ENCODE results near the gene LRP6. TPM values are rescaled to one million over a fixed set of nuclear protein-coding genes. Genes with fewer than 3 reads are reported as not detected.

LRP6 gene
- total and polyA plus RNA-seq, 10 of the 15 experiments (the other 5 are each of a cell fraction or from before 2014, with no cell fraction given): 1.5 to 14.9 (median 6.1) TPM

DNA sequence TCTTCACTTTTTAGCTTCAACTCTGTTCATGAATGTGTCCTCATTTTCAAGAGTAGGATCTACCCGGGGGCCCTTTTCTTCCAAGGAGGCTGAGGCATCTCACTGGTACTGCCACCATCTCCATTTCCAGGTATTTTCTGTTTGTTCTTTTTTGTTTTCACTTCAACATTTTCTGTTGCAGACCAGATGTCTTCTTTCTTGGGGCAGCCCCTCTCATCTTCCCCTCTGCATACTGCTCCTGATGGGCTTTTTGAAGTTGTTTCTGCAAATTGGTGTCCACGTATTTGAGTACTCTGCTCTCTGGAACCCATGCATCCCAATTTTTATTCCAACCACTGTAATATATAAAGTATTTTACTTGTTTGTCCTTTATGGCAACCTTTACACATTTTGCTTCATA is 66.5 kb downstream of the LRP6 start:
- ChIA-PET CTCF (interaction anchor here (1.0 kb wide), 1 partner anchor 127 kb away, joined by 3 read pairs; no protein-coding TSS in a partner anchor), SMC1A (ENCODE audit: uncharacterized antibody, unreplicated experiment) (interaction anchor here (1.1 kb wide), 1 partner anchor 13 kb away, joined by 3 read pairs; no protein-coding TSS in a partner anchor), RAD21 (ENCODE audit: unreplicated experiment) (no interaction called here), POLR2A (no interaction called here)
- Histone ChIP-seq H4K20me1 (ENCODE audit: control insufficient read depth, insufficient read depth) (no peaks in the 10 kb centered on the region), H3K4me1 (ENCODE audit: control insufficient read depth, insufficient read depth, low read length) (peaks cover 4% of the 10 kb centered on the region; the same call in 1 of the 2 replicates), H2AFZ (ENCODE audit: control insufficient read depth, low read depth, low read length) (no peak overlapping the region), H3K4me2 (ENCODE audit: control insufficient read depth, insufficient read depth) (no peak overlapping the region), H3K9me3 (replicated peaks; ENCODE audit: control insufficient read depth, insufficient read depth, low read length) (peaks cover 1% of the 10 kb centered on the region; the same call in 1 of the 3 replicates), H3K27me3 (replicated peaks in 1 of 2; ENCODE audit: control insufficient read depth in 2 of 2, insufficient read depth in 2 of 2, low read length in 1 of 2) (no peaks in the 10 kb centered on the region), H3K27ac (ENCODE audit: control insufficient read depth, insufficient read depth) (no peak overlapping the region), H3K36me3 (ENCODE audit: control insufficient read depth in 2 of 2, insufficient read depth in 2 of 2, low read length in 1 of 2) (no peaks in the 10 kb centered on the region), H3K79me2 (ENCODE audit: control insufficient read depth, insufficient read depth, low read length) (no peaks in the 10 kb centered on the region), H3K4me3 (no peak overlapping the region), H3K9ac (ENCODE audit: control insufficient read depth, insufficient read depth, low read length) (no peak overlapping the region)
- FAIRE-seq (peak; percentile 76), ATAC-seq (no peak), DNase-seq (ENCODE audit: low read depth, low spot score) (no peak)
- WGBS (ENCODE audit: insufficient coverage, insufficient replicate concordance, low lambda C conversion rate, missing lambda C conversion rate): 27% methylated on average over 2 of the region's 2 CpGs
- in situ Hi-C loops (cut with MboI): no loop called here
- intact Hi-C loops (cut with micrococcal nuclease; ENCODE audit: unreplicated experiment): no loop called here
- TF ChIP-seq CBX5 (IDR thresholded peaks at IDR 0.05; ENCODE audit: low read depth) (no peak), CHD4 (IDR thresholded peaks at IDR 0.05) (no peak), RB1 (IDR thresholded peaks at IDR 0.05; ENCODE audit: borderline replicate concordance) (no peak), NFXL1 (IDR thresholded peaks at IDR 0.05; ENCODE audit: borderline replicate concordance) (no peak), STAT3 (IDR thresholded peaks at IDR 0.05; ENCODE audit: low read depth, low read length) (no peak), NFYB (IDR thresholded peaks at IDR 0.05; ENCODE audit: insufficient read depth, low read depth, low read length) (no peak), IKZF1 (conservative IDR thresholded peaks at IDR 0.05) (no peak), SREBF1 (IDR thresholded peaks at IDR 0.05; ENCODE audit: low read length) (no peak), SMAD5 (IDR thresholded peaks at IDR 0.05; ENCODE audit: low read depth) (no peak)
- TF ChIP-seq, protein P1, sequence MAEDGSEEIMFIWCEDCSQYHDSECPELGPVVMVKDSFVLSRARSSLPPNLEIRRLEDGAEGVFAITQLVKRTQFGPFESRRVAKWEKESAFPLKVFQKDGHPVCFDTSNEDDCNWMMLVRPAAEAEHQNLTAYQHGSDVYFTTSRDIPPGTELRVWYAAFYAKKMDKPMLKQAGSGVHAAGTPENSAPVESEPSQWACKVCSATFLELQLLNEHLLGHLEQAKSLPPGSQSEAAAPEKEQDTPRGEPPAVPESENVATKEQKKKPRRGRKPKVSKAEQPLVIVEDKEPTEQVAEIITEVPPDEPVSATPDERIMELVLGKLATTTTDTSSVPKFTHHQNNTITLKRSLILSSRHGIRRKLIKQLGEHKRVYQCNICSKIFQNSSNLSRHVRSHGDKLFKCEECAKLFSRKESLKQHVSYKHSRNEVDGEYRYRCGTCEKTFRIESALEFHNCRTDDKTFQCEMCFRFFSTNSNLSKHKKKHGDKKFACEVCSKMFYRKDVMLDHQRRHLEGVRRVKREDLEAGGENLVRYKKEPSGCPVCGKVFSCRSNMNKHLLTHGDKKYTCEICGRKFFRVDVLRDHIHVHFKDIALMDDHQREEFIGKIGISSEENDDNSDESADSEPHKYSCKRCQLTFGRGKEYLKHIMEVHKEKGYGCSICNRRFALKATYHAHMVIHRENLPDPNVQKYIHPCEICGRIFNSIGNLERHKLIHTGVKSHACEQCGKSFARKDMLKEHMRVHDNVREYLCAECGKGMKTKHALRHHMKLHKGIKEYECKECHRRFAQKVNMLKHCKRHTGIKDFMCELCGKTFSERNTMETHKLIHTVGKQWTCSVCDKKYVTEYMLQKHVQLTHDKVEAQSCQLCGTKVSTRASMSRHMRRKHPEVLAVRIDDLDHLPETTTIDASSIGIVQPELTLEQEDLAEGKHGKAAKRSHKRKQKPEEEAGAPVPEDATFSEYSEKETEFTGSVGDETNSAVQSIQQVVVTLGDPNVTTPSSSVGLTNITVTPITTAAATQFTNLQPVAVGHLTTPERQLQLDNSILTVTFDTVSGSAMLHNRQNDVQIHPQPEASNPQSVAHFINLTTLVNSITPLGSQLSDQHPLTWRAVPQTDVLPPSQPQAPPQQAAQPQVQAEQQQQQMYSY (CRISPR knock-in tag; IDR thresholded peaks at IDR 0.05): no peak
- TF ChIP-seq, protein P2, sequence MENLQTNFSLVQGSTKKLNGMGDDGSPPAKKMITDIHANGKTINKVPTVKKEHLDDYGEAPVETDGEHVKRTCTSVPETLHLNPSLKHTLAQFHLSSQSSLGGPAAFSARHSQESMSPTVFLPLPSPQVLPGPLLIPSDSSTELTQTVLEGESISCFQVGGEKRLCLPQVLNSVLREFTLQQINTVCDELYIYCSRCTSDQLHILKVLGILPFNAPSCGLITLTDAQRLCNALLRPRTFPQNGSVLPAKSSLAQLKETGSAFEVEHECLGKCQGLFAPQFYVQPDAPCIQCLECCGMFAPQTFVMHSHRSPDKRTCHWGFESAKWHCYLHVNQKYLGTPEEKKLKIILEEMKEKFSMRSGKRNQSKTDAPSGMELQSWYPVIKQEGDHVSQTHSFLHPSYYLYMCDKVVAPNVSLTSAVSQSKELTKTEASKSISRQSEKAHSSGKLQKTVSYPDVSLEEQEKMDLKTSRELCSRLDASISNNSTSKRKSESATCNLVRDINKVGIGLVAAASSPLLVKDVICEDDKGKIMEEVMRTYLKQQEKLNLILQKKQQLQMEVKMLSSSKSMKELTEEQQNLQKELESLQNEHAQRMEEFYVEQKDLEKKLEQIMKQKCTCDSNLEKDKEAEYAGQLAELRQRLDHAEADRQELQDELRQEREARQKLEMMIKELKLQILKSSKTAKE (IDR thresholded peaks at IDR 0.05; ENCODE audit: low read depth, poor library complexity, severe bottlenecking): no peak
- TF ChIP-seq, protein P3, sequence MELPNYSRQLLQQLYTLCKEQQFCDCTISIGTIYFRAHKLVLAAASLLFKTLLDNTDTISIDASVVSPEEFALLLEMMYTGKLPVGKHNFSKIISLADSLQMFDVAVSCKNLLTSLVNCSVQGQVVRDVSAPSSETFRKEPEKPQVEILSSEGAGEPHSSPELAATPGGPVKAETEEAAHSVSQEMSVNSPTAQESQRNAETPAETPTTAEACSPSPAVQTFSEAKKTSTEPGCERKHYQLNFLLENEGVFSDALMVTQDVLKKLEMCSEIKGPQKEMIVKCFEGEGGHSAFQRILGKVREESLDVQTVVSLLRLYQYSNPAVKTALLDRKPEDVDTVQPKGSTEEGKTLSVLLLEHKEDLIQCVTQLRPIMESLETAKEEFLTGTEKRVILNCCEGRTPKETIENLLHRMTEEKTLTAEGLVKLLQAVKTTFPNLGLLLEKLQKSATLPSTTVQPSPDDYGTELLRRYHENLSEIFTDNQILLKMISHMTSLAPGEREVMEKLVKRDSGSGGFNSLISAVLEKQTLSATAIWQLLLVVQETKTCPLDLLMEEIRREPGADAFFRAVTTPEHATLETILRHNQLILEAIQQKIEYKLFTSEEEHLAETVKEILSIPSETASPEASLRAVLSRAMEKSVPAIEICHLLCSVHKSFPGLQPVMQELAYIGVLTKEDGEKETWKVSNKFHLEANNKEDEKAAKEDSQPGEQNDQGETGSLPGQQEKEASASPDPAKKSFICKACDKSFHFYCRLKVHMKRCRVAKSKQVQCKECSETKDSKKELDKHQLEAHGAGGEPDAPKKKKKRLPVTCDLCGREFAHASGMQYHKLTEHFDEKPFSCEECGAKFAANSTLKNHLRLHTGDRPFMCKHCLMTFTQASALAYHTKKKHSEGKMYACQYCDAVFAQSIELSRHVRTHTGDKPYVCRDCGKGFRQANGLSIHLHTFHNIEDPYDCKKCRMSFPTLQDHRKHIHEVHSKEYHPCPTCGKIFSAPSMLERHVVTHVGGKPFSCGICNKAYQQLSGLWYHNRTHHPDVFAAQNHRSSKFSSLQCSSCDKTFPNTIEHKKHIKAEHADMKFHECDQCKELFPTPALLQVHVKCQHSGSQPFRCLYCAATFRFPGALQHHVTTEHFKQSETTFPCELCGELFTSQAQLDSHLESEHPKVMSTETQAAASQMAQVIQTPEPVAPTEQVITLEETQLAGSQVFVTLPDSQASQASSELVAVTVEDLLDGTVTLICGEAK (IDR thresholded peaks at IDR 0.05; ENCODE audit: borderline replicate concordance): no peak
- no TSS peak for BruUV-seq (replicated peaks)

Data from GM12878 (cell line).